Hepatic stellate cell (primary cell): ENCODE results near the gene PIP5K1C.

Source experiments
- DNase-seq: peaks from one replicate; pipeline ENCODE4 v3.0.0; 2011; ENCODE audit warnings: low spot score

The PIP5K1C gene, protein sequence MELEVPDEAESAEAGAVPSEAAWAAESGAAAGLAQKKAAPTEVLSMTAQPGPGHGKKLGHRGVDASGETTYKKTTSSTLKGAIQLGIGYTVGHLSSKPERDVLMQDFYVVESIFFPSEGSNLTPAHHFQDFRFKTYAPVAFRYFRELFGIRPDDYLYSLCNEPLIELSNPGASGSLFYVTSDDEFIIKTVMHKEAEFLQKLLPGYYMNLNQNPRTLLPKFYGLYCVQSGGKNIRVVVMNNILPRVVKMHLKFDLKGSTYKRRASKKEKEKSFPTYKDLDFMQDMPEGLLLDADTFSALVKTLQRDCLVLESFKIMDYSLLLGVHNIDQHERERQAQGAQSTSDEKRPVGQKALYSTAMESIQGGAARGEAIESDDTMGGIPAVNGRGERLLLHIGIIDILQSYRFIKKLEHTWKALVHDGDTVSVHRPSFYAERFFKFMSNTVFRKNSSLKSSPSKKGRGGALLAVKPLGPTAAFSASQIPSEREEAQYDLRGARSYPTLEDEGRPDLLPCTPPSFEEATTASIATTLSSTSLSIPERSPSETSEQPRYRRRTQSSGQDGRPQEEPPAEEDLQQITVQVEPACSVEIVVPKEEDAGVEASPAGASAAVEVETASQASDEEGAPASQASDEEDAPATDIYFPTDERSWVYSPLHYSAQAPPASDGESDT

DNA sequence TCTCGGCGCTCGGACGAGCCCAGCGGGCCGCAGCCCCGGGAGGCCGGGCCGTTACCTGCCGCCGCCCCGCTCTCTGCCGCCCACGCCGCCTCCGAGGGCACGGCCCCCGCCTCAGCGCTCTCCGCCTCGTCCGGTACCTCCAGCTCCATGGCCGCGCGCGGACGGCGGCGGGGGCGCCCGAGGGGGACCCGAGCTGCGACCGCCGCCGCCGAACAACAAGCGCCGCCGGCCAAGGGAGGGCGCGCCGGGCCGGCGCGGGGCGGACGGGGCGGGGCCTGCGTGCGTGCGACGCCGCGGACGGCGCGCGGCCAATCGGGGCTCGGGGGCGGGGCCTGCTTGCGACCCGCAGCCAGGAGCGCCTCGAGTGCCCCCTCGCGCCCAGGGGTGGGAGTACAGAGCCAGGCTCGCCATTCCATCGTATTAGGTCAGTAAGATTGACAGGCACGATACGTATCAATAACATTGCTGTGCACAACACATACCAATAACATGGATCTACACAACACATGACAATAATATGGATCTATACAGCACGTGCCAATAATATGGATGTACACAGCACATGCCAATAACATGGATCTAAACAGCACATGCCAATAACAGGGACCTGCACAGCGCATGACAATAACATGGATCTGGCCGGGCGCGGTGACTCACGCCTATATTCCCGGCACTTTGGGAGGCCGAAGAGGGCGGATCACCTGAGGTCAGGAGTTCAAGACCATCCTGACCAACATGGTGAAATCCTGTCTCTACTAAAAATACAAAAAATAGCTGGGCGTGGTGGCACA, at the start of gene PIP5K1C:
Gene PIP5K1C, minus strand, starts transcription at position 227 of the 791 bp plus-strand sequence. Its CDS starts 78 bp downstream, at position 149.
- DNase-seq, result peak; percentile 91

DNA sequence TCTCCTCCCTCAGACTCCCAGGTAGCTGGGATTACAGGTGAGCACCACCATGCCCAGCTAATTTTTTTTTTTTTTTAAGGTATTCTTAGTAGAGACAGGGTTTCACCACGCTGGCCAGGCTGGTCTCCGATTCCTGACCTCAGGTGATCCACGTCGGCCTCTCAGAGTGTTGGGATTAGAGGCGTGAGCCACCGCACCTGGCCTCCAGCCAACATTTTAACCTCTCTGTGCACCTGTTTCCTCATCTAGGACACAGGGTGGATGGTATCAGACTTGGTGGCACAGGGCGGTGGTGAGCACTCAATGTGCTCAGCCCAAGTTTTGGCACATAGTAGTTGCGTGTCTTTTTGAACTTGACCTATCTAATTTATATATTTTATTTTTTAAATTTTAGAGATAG, 48.7 kb upstream of the PIP5K1C start:
- no peak for DNase-seq

DNA sequence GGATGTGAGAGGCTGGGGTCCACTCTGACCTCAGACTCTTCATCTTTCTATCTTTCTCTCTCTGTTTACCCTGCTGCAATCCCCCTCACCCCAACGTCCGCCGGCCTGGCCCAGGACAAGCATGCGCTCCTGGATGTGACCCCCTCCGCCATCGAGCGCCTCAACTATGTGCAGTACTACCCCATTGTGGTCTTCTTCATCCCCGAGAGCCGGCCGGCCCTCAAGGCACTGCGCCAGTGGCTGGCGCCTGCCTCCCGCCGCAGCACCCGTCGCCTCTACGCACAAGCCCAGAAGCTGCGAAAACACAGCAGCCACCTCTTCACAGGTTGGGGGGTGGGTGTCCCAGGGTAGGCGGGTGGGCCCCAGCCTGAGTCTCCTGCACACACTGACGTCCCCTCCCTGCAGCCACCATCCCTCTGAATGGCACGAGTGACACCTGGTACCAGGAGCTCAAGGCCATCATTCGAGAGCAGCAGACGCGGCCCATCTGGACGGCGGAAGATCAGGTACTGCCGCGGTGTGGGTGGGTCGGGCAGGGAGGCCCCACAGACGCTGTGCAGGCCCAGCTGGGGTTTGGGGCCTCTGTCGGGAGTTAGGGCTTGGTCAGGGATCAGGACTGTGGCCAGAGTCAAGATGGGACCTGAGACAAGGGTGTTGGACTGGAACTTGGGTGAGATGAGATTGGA, 46.2 kb upstream of the PIP5K1C start:
- DNase-seq, result no peak

GRCh38 chr19:3745363-3746045, 45.2 kb upstream of the PIP5K1C start:
- DNase-seq, result no peak

DNA sequence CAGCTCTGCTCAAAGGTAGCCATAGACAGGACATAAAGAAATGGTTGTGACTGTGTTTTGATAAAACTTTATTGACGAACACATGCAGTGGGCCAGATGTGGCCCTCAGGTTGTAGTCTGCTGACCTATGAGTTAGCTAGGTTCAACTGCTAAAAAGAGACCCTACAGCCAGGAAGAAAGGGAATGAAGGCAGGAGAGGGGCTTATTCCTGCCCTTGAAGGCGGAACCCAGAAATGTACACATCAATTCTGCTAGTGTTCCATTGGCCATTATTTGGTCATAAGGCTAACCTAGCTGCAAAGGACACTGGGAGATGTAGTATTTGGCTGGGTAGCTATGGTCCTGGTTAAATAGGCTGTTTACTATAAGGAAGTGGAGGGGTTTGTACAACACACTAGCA, 43.2 kb upstream of the PIP5K1C start:
- no peak for DNase-seq

- DNase-seq, result no peak
These were observed 40.2 kb upstream of the PIP5K1C start for GRCh38 chr19:3740431-3740830.

DNA sequence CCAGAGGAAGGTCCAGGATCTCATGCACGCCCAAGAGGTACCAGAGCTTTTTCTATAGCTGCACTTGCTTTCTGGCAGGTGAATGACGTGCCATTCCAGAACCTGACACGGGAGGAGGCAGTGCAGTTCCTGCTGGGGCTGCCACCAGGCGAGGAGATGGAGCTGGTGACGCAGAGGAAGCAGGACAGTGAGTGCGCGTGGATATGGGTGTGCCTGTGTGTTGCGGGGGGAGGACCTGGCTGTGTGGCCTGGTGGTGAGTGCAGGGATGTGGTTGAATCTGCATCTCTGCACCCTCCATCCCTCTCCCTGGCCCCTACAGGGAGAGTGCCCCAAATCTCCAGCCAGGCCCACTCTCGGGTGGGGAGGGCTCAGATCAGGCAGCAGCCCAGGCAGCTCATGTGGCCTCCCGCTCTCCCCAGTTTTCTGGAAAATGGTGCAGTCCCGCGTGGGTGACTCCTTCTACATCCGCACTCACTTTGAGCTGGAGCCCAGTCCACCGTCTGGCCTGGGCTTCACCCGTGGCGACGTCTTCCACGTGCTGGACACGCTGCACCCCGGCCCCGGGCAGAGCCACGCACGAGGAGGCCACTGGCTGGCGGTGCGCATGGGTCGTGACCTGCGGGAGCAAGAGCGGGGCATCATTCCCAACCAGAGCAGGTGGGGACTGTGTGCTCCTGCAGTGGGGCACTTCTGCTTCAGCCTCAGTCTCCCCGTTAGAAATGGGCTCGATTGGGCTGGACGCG, 38.4 kb upstream of the PIP5K1C start:
- DNase-seq, result no peak

DNA sequence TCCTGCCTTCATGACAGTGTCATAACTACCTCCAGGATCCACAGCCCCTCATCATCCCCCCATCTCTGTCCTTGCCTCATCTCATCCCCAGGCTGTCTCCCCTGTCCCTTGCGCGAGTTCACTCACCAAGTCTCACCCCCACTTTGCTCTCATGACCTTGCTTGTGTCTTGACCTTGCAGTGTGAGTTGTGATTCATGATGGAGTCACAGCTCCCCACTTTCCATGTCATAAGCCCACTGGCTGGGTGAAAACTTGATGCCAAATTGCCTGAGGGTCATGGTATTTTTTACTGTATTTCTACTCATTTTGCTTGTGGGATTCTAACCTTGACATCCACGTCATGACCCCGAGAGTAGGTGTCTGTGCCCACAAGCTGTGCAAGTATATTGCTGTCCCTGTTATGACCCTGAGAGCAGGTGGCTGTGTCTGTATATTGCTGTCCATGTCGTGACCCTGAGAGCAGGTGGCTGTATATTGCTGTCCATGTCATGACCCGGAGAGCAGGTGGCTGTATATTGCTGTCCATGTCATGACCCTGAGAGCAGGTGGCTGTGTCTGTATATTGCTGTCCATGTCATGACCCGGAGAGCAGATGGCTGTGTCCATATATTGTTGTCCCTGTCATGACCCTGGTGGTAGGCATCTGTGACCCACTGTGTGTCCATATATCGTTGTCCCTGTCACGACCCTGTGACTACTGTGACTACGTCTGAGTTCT, 37.4 kb upstream of the PIP5K1C start:
- DNase-seq, result no peak

- DNase-seq, result no peak
These were observed 35.9 kb upstream of the PIP5K1C start for GRCh38 chr19:3736106-3736724.

- no peak for DNase-seq
These were observed 34.0 kb upstream of the PIP5K1C start for GRCh38 chr19:3734310-3734600.

- no peak for DNase-seq
These were observed 33.5 kb upstream of the PIP5K1C start for GRCh38 chr19:3733549-3734309.

GRCh38 chr19:3732108-3732507, 31.8 kb upstream of the PIP5K1C start:
- no peak for DNase-seq

DNA sequence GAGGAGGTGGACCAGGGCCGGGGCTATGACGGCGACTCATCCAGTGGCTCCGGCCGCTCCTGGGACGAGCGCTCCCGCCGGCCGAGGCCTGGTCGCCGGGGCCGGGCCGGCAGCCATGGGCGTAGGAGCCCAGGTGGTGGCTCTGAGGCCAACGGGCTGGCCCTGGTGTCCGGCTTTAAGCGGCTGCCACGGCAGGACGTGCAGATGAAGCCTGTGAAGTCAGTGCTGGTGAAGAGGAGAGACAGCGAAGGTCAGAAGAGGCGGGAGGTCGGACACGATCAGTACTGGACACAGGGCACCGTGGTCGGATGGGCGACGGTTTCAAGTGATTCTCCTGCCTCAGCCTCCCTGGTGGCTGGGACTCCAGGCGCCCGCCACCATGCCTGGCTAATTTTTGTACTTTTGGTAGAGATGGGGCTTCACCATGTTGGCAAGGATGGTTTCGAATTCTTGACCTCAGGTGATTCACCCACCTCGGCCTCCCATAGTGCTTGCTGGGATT, 30.2 kb upstream of the PIP5K1C start:
- DNase-seq, result no peak

- no peak for DNase-seq
These were observed 25.5 kb upstream of the PIP5K1C start for GRCh38 chr19:3725640-3726310.

- DNase-seq, result no peak
These were observed 24.9 kb upstream of the PIP5K1C start for GRCh38 chr19:3725121-3725520.

- DNase-seq, result no peak
These were observed 23.6 kb upstream of the PIP5K1C start for GRCh38 chr19:3723883-3724282.

DNA sequence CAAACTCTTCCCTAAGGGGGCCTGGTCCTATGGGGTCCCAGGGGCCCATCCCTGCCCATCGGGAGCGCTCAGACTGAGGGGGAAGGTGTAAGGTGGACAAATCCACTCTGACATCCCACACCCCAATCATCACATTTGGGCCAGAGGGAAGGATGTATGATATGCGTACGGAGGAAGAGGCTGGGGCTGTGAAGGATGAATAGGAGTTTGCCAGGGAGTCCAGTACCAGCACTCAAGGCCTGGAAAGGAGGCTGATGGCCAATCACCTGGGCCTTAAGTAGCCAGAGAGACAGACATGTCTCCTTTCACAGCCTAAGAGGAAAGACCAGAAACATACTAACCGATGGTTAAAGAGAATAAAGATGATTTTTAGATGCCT, 22.8 kb upstream of the PIP5K1C start:
- DNase-seq, result no peak

DNA sequence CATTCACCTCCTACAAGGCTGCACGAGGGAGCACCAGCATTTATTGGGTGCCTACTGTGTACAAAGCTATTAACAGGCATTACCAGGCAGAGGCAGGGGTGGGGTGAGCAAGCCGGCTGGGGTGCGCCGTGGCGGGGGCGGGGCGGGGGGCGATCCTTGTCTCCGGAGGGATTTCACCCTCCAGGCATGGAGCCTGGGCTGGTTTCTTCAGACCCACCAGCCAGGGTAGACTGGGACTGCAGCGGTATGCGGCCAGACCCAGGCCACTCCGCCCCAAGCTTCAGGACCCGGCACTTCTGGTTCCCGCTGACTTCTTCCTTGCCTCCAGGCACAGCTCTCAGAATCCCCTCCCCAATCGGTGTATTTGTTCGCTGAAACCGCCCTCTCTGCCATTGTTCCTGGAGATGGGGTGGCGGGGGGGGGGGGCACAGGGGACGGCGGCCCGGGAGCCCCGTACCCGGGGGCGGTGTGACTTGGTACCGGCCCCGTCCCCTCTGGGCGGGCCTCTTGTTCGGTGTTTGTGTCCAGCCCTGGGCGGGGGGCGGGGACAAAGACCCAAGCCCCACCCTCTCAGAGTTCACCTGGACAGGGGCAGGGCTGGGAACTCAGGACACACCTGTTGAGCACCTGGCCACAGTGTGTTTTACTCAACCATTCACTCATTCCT, 22.3 kb upstream of the PIP5K1C start:
- DNase-seq, result no peak
